Gastrocnemius medialis (tissue), 4 donors: ENCODE results near the gene GNAQ. TPM values are rescaled to one million over a fixed set of nuclear protein-coding genes. Genes with fewer than 3 reads are reported as not detected.

Source experiments
- ATAC-seq, 2 donors: fragments of 150-250 bp; one replicate each; pipeline ENCODE4 v1.9.1; 2016
- DNase-seq, 2 donors: peaks; one replicate each; pipeline ENCODE4 v3.0.0-alpha.2; 2019
- H3K27ac ChIP-seq, 4 donors: fragments of 200-600 bp; sonication (generic); 1 replicate in 1 of 4; 2 replicates in 3 of 4; pipeline ENCODE4 v1.5.1; 2016 to 2018; ENCODE audit warnings: mild to moderate bottlenecking in 2 of 4, moderate library complexity in 1 of 4
- H3K27me3 ChIP-seq, 3 donors: fragments of 200-600 bp; sonication (generic) in 2 of 3; 1 replicate in 1 of 3; 2 replicates in 2 of 3; pipeline versions ENCODE4 v1.5.1 to v1.6.0; 2016 to 2019; ENCODE audit warnings: mild to moderate bottlenecking in 1 of 3, moderate library complexity in 1 of 3
- H3K36me3 ChIP-seq, 2 donors: fragments of 200-600 bp; sonication (generic) in 1 of 2; one replicate each; pipeline ENCODE4 v1.5.1; 2017 to 2018
- H3K4me1 ChIP-seq, 2 donors: fragments of 200-600 bp; sonication (generic) in 1 of 2; one replicate each; pipeline ENCODE4 v1.5.1; 2016 to 2017; ENCODE audit warnings: mild to moderate bottlenecking in 2 of 2
- H3K4me3 ChIP-seq, 4 donors: fragments of 200-600 bp; sonication (generic) in 3 of 4; 1 replicate in 1 of 4; 2 replicates in 3 of 4; pipeline ENCODE4 v1.5.1; 2016 to 2019; ENCODE audit warnings: mild to moderate bottlenecking in 2 of 4
- H3K9me3 ChIP-seq, 3 donors: fragments of 200-600 bp; sonication (generic) in 2 of 3; 1 replicate in 1 of 3; 2 replicates in 2 of 3; pipeline ENCODE4 v1.5.1; 2016 to 2019
- POLR2A ChIP-seq, 2 donors: fragments of 450-650 bp; IDR thresholded peaks; one replicate each; pipeline ENCODE4 v1.6.1; 2017; ENCODE audit warnings: antibody characterized with exemption in 2 of 2, mild to moderate bottlenecking in 2 of 2, moderate library complexity in 2 of 2
- in situ Hi-C, 4 donors: fragments of 200-750 bp; cut with MboI; loops; one replicate each; pipeline versions ENCODE4 v1.15.0 to v1.8.0; 2017; ENCODE audit warnings: low sequenced_read_pairs in 4 of 4
- intact Hi-C: fragments of 100-400 bp; cut with DNase I; formaldehyde crosslinking; loops from one replicate; pipeline ENCODE4 v1.15.1; 2023; ENCODE audit warnings: low total_unique reads
- total RNA-seq, 4 donors: library from RNA; depleted of rRNA; stranded (reverse); fragments of >200 nt; gene quantifications; one replicate each; pipeline versions ENCODE4 v1.1.0 to v1.2.3, GENCODE V29; 2016
- TF ChIP-seq, protein P1 (sequence below), 5 experiments: fragments of 450-650 bp in 3 of 5; fragments of 200-600 bp in 2 of 5; sonication (generic) in 2 of 5; IDR thresholded peaks in 4 of 5; conservative IDR thresholded peaks in 1 of 5; 1 replicate in 4 of 5; 2 replicates in 1 of 5; pipeline ENCODE4 v1.5.1; 2016 to 2019; ENCODE audit warnings: antibody characterized with exemption in 5 of 5, mild to moderate bottlenecking in 3 of 5, moderate library complexity in 3 of 5

Gene GNAQ
- total RNA-seq, 4 donors from 2014 or later, result 11.3 to 25.9 (median 18.7) TPM

DNA sequence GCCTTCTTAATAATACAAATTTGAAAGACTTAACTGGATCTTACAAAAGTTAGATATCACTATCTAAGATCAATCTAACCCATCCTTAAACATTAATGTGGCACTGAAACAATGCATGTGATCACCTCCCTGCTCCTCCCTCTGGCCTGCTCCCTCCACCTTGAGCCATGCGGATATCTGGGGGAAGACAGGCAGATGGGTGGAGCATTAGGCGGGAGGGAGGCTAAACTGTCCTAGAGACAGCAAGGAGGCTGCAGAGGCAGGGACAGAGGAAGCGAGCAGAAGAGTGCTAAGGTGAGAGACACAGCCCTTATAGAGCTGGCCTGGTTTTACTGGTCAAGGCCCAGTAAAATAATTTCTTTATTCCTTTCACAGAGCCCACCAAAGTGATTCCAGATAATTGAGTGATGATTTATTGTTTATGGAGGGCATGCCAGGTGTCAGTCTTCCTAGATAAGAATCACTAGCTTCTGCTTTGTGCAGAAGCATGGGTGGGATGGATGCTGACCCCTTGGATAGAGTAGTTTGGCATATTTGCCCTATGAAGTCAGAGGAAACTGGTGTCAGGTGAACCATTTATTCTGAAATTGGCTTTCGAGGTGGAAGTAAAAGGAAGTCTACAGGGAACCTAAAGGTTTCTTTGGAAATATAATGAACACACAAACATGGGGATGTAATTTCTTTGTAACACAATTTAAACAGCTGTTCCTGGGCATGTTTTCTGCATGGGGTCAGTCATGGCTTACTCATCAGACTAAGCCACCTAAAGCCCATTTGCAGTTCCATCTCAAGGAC lies 188.3 kb downstream of the GNAQ start:
- no peak for DNase-seq
- Histone ChIP-seq H3K27ac (no peak overlapping the region), H3K4me3 (no peak overlapping the region), H3K9me3 (no peaks in the 10 kb centered on the region), H3K4me1 (peaks cover 6 to 19% of the 10 kb centered on the region in 2 donors), H3K27me3 (no peaks in the 10 kb centered on the region), H3K36me3 (no peaks in the 10 kb centered on the region)
- intact Hi-C loops, result loop anchor here (10.0 kb wide), 1 partner anchor 388 kb away; no protein-coding TSS in a partner anchor
- TF ChIP-seq, protein P1, sequence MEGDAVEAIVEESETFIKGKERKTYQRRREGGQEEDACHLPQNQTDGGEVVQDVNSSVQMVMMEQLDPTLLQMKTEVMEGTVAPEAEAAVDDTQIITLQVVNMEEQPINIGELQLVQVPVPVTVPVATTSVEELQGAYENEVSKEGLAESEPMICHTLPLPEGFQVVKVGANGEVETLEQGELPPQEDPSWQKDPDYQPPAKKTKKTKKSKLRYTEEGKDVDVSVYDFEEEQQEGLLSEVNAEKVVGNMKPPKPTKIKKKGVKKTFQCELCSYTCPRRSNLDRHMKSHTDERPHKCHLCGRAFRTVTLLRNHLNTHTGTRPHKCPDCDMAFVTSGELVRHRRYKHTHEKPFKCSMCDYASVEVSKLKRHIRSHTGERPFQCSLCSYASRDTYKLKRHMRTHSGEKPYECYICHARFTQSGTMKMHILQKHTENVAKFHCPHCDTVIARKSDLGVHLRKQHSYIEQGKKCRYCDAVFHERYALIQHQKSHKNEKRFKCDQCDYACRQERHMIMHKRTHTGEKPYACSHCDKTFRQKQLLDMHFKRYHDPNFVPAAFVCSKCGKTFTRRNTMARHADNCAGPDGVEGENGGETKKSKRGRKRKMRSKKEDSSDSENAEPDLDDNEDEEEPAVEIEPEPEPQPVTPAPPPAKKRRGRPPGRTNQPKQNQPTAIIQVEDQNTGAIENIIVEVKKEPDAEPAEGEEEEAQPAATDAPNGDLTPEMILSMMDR (IDR thresholded peaks at IDR 0.05 in 4 of 5, conservative IDR thresholded peaks at IDR 0.05 in 1 of 5), result no peak
- no peak for TF ChIP-seq POLR2A (IDR thresholded peaks at IDR 0.05)
- ATAC-seq, result no peak
- in situ Hi-C loops, result loop anchor here in 2 of 4 donors (10.0 to 25.0 kb wide), 2 partner anchors 58 to 194 kb away; partner anchors contain the start of gene GNAQ (in 1 of the 2)

DNA sequence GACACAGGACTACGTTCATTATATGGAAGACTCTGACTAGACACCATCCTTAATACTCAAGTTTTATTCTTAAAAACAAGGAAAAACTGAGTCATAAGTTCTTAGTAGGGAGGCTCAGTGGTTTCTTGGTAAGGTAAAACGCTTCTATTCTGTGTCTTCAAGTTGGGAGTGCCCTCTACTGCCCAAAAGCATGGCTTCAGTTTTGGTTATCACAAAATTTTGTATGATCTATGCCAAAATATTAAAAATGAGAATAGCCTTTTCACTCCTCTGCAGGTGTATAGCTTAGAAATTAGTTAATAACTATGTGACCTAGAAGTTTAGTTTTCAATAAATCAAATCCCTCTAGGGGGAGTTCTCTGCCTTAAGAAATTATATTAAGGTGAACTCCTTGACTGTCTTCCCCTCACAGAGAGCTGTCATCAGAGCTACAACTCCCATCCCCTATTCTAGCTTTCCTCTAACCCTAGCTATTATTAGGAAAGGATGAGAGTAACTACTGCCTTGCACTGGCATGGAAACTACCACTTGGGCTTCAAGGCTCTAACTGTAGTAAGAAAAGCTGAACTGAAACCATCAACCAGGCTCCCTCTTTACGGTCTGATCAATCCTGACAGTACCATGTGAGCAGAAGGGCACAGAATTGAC lies 189.7 kb downstream of the GNAQ start:
- DNase-seq (no peak), ATAC-seq (peak in 1 of 2 donors; percentile 33)
- peaks cover 4 to 6% of the 10 kb centered on the region in 2 donors for H3K4me1 ChIP-seq
- TF ChIP-seq, protein P1 (IDR thresholded peaks at IDR 0.05 in 4 of 5, conservative IDR thresholded peaks at IDR 0.05 in 1 of 5), result peak in 4 of 5 experiments; percentile 6 to 41 (median 21)
- no peak for TF ChIP-seq POLR2A (IDR thresholded peaks at IDR 0.05)
- H3K27ac ChIP-seq, result no peak overlapping the region
- in situ Hi-C loops, result loop anchor here in 2 of 4 donors (10.0 to 25.0 kb wide), 2 partner anchors 57 to 195 kb away; partner anchors contain the start of gene GNAQ (in 1 of the 2)
- H3K27me3 ChIP-seq, result no peaks in the 10 kb centered on the region
- intact Hi-C loops, result loop anchor here (10.0 kb wide), 1 partner anchor 387 kb away; no protein-coding TSS in a partner anchor
- no peaks in the 10 kb centered on the region for H3K9me3 ChIP-seq
- H3K36me3 ChIP-seq, result no peaks in the 10 kb centered on the region
- H3K4me3 ChIP-seq, result no peak overlapping the region

DNA sequence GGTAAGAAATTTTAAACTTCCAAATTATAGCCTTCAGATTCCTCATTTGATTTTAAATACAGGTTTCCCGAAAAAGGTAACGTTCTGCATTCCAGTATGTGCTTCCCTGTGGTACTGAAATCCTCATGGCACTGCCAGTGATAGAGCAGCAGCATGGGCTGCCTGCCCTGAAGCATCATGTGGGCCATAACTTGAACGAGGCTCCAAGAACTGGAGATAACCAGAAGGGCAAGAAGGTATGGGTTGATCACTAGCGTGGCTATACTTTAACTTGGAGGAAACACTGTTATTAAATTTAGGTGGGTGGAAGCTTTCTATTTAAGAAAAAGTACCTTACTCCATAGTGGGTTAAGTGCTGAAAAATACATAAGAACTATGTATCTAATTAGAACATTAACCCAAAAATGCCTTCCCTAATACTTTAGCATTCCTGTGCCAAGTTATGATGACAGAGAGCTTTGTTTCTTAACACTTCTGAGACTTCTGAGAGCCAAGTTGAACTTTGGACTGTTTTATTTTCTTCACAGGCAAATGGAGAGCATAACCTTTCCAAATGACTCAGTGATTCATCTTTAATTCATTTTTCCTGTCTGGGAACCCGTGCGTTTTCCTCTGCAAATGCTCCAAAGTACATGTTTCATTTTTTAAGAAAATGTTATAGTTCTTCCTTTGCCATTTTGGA lies 192.0 kb downstream of the GNAQ start:
- Histone ChIP-seq H3K4me3 (no peak overlapping the region), H3K27me3 (no peaks in the 10 kb centered on the region), H3K36me3 (no peaks in the 10 kb centered on the region), H3K27ac (no peak overlapping the region), H3K4me1 (peaks cover 4 to 9% of the 10 kb centered on the region in 2 donors), H3K9me3 (no peaks in the 10 kb centered on the region)
- ATAC-seq (no peak), DNase-seq (no peak)
- TF ChIP-seq, protein P1 (IDR thresholded peaks at IDR 0.05 in 4 of 5, conservative IDR thresholded peaks at IDR 0.05 in 1 of 5), result no peak
- TF ChIP-seq POLR2A (IDR thresholded peaks at IDR 0.05), result no peak
- intact Hi-C loops, result loop anchor here (10.0 kb wide), 1 partner anchor 385 kb away; no protein-coding TSS in a partner anchor
- in situ Hi-C loops, result loop anchor here in 2 of 4 donors (10.0 to 25.0 kb wide), 2 partner anchors 55 to 198 kb away; partner anchors contain the start of gene GNAQ (in 1 of the 2)

DNA sequence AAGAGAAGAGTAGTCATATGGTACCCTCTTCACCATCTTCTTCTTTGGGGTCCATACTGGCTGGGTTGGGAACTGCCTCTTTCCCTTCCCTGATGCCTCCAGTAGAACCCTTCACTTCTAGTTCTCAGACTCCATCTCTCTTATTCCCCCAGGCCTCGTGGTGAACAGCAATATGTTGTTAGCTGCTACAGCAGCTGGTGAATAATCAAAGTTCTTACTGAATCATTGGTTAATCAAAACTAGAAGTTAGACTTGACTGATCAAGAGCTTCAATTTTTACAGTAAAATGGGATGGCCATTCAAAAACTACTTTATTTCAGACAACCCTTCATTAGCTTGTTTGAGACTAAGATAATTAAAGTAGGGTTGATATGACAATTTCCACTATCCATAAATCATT lies 192.6 kb downstream of the GNAQ start:
- H3K4me3 ChIP-seq, result no peak overlapping the region
- no peaks in the 10 kb centered on the region for H3K36me3 ChIP-seq
- H3K9me3 ChIP-seq, result no peaks in the 10 kb centered on the region
- H3K4me1 ChIP-seq, result peaks cover 4 to 9% of the 10 kb centered on the region in 2 donors
- H3K27ac ChIP-seq, result no peak overlapping the region
- in situ Hi-C loops, result loop anchor here in 1 of 4 donors (25.0 kb wide), 1 partner anchor 198 kb away; the partner anchor contains the start of gene GNAQ
- ATAC-seq (no peak), DNase-seq (no peak)
- TF ChIP-seq, protein P1 (IDR thresholded peaks at IDR 0.05 in 4 of 5, conservative IDR thresholded peaks at IDR 0.05 in 1 of 5), result no peak
- TF ChIP-seq POLR2A (IDR thresholded peaks at IDR 0.05), result no peak
- H3K27me3 ChIP-seq, result no peaks in the 10 kb centered on the region
- intact Hi-C loops, result no loop called here
